ENCODE data around the gene RRP15. TPM values are rescaled to one million over a fixed set of nuclear protein-coding genes. Genes with fewer than 3 reads are reported as not detected.

Gene RRP15
- polyA plus RNA-seq, 3 donors, result 0.81 to 7.6 (median 4.6) TPM

DNA sequence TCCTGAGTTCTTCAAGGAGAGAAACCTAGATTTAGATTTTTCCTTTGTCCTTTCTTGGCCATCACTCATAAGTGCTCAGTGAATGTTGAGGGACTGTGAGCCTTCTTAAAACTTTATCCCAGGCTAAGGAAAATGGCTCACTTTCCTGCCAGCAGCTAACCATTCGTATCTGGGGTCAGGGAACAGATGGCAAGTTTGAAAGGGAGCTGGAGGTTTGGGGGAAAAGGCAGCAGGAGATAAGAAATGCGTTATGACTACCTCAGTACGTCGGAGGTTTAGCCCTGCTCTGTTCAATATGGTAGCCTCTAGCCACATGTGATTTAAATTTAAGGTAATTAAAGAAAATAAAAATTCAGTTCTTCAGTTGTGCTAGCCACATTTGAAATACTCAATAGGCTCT lies 13.3 kb downstream of the RRP15 start:
- Histone ChIP-seq H3K9me3 (replicated peaks in 1 of 2; ENCODE audit: control insufficient read depth in 1 of 2, insufficient read depth in 1 of 2, low read length in 2 of 2) (no peaks in the 10 kb centered on the region), H3K27ac (ENCODE audit: low read depth in 1 of 2, low read length in 2 of 2) (no peak overlapping the region), H3K36me3 (replicated peaks in 1 of 2; ENCODE audit: control insufficient read depth in 1 of 2, insufficient read depth in 2 of 2, low read length in 2 of 2) (peaks cover 9 to 15% of the 10 kb centered on the region in 2 donors), H3K4me3 (replicated peaks in 1 of 3; ENCODE audit: low read depth in 2 of 3, low read length in 3 of 3) (no peak overlapping the region), H3K27me3 (ENCODE audit: control insufficient read depth in 2 of 2, insufficient read depth in 2 of 2, low read length in 2 of 2) (no peaks in the 10 kb centered on the region), H4K20me1 (ENCODE audit: insufficient read depth, low read length) (no peaks in the 10 kb centered on the region), H3K9ac (ENCODE audit: insufficient read depth, low read length, poor library complexity, severe bottlenecking) (no peak overlapping the region), H3K79me2 (ENCODE audit: insufficient read depth, low read length) (no peaks in the 10 kb centered on the region), H2AFZ (ENCODE audit: insufficient read depth, low read depth, low read length, poor library complexity, severe bottlenecking) (no peak overlapping the region), H3K4me2 (replicated peaks; ENCODE audit: extremely low read depth, low read length, poor library complexity, severe bottlenecking) (no peak overlapping the region), H3K4me1 (ENCODE audit: control insufficient read depth in 1 of 2, insufficient read depth in 2 of 2, low read length in 2 of 2) (no peaks in the 10 kb centered on the region)
- Mint-ChIP-seq H3K9me3 (no peaks in the 10 kb centered on the region), H3K36me3 (peaks cover 19 to 22% of the 10 kb centered on the region in 2 donors), H3K4me3 (no peak overlapping the region), H3K27ac (no peak overlapping the region), H3K27me3 (ENCODE audit: low read depth in 3 of 3) (no peaks in the 10 kb centered on the region), H3K4me1 (no peaks in the 10 kb centered on the region)
- no peak for DNase-seq
- intact Hi-C loops (cut with micrococcal nuclease), result no loop called here
- WGBS (ENCODE audit: insufficient coverage), result no CpG with 5 or more reads among the region's 4 CpGs
- TF ChIP-seq, protein P1, sequence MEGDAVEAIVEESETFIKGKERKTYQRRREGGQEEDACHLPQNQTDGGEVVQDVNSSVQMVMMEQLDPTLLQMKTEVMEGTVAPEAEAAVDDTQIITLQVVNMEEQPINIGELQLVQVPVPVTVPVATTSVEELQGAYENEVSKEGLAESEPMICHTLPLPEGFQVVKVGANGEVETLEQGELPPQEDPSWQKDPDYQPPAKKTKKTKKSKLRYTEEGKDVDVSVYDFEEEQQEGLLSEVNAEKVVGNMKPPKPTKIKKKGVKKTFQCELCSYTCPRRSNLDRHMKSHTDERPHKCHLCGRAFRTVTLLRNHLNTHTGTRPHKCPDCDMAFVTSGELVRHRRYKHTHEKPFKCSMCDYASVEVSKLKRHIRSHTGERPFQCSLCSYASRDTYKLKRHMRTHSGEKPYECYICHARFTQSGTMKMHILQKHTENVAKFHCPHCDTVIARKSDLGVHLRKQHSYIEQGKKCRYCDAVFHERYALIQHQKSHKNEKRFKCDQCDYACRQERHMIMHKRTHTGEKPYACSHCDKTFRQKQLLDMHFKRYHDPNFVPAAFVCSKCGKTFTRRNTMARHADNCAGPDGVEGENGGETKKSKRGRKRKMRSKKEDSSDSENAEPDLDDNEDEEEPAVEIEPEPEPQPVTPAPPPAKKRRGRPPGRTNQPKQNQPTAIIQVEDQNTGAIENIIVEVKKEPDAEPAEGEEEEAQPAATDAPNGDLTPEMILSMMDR (IDR thresholded peaks at IDR 0.05), result no peak

DNA sequence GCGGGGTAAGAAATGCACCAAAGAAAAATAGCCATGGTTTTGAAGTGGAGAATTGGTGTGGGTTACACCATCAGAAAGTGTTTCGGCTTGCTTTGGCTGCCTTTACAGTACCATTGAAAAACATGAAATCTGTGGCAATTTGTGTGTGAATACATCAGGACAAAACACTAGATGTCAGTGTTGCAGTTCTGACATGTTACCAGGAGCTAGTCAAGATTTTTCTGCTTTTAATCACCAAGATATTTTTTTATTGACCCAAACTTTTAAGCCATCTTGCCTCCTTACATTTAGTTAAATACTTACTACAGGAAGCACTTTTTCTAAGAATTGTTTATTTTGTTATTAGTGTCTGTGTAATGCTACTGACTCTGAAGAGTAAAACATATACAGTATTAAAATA lies 14.3 kb downstream of the RRP15 start:
- TF ChIP-seq, protein P1 (IDR thresholded peaks at IDR 0.05), result no peak
- Histone ChIP-seq H3K4me3 (replicated peaks in 1 of 3; ENCODE audit: low read depth in 2 of 3, low read length in 3 of 3) (no peak overlapping the region), H3K27ac (ENCODE audit: low read depth in 1 of 2, low read length in 2 of 2) (no peak overlapping the region), H4K20me1 (ENCODE audit: insufficient read depth, low read length) (no peaks in the 10 kb centered on the region), H2AFZ (ENCODE audit: insufficient read depth, low read depth, low read length, poor library complexity, severe bottlenecking) (no peak overlapping the region), H3K79me2 (ENCODE audit: insufficient read depth, low read length) (no peaks in the 10 kb centered on the region), H3K36me3 (replicated peaks in 1 of 2; ENCODE audit: control insufficient read depth in 1 of 2, insufficient read depth in 2 of 2, low read length in 2 of 2) (peaks cover 7 to 13% of the 10 kb centered on the region in 2 donors), H3K27me3 (ENCODE audit: control insufficient read depth in 2 of 2, insufficient read depth in 2 of 2, low read length in 2 of 2) (no peaks in the 10 kb centered on the region), H3K4me1 (ENCODE audit: control insufficient read depth in 1 of 2, insufficient read depth in 2 of 2, low read length in 2 of 2) (no peaks in the 10 kb centered on the region), H3K9me3 (replicated peaks in 1 of 2; ENCODE audit: control insufficient read depth in 1 of 2, insufficient read depth in 1 of 2, low read length in 2 of 2) (no peaks in the 10 kb centered on the region), H3K4me2 (replicated peaks; ENCODE audit: extremely low read depth, low read length, poor library complexity, severe bottlenecking) (no peak overlapping the region), H3K9ac (ENCODE audit: insufficient read depth, low read length, poor library complexity, severe bottlenecking) (no peak overlapping the region)
- H3K36me3 Mint-ChIP-seq, result peaks cover 15 to 20% of the 10 kb centered on the region in 2 donors
- 92% methylated on average over 2 of the region's 2 CpGs for WGBS (ENCODE audit: insufficient coverage)
- intact Hi-C loops (cut with micrococcal nuclease), result no loop called here
- no peaks in the 10 kb centered on the region for H3K4me1 Mint-ChIP-seq
- H3K27me3 Mint-ChIP-seq (ENCODE audit: low read depth in 3 of 3), result no peaks in the 10 kb centered on the region
- H3K4me3 Mint-ChIP-seq, result no peak overlapping the region
- H3K9me3 Mint-ChIP-seq, result no peaks in the 10 kb centered on the region
- no peak overlapping the region for H3K27ac Mint-ChIP-seq
- no peak for DNase-seq

Data from CD14-positive monocyte (primary cell).